ENCODE data around the gene ZNF784.
"Not testable (repeated sequence)": the region's sequence is repeated elsewhere in the genome, so short reads cannot be mapped to it uniquely, and the experiment has no call there.

Gene ZNF784

DNA sequence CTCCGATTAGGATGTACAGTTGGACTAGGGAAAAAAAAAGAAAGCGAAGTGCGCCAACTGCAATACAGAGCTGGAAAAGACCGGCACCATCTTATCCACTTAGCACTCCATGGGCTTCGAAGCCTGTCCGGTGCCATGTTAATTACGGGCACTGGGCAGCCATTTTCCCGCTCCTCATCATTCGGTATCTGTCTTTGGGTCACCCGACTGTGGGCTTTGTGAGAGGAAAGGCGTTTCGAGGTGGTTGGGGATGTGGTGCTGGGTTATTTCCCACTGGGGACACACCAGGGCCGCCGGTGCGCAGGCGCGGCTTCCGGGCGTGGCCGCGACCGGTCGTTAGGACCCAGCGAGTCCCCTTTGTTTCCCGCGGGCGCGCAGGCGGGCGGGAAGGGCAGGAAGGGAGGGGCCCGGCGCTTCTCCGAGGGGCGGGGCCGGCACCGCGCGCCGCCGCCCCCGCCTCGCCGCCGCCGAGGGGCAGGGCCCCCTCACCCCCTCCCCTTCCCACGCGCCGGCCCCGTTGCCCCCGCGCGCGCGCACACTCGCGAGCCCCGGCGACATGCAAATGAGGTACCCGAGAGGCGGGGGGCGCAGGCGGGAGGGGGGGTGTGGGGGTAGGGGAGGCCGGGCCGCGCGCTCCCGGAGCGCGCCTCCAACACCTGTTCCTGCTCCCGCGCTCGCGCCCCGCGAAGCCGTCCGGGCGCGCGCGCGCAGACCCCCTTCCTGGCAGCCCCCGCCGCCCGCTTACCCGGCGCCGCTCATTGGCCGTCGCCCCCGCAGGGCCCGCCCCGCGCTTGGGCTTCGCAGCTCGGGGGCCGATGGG, 24.3 kb downstream of the ZNF784 start, which contains the start of gene ZNF524:
TSS of gene ZNF524 (plus strand) at position 447 of the 820 bp plus-strand sequence. CDS start 1,825 bp downstream, outside the sequence.
- DNase-seq, result peak; percentile 81

DNA sequence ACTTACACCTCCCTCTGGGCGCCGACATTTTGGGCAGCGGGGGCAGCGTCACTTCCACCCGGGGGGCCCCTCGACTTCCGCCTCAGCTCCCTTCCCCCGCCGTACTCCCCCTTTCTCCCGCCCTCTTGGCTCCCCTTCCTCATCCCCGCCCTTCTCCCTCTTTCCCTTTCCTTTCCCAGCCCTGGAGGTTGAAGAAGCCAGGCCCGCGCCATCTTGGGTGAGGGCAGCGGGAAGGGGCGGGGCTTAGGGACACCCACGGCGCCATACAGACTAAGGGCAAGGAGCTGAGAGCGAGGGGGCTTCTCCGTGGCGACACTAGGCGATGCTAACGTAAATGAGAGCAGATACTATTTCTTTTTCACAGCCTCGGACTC, 24.9 kb downstream of the ZNF784 start, which contains the start of gene FIZ1:
TSS of gene FIZ1 (minus strand) at position 50 of the 374 bp plus-strand sequence. CDS start 1,652 bp downstream, outside the sequence.
- DNase-seq, result peak; percentile 95

DNA sequence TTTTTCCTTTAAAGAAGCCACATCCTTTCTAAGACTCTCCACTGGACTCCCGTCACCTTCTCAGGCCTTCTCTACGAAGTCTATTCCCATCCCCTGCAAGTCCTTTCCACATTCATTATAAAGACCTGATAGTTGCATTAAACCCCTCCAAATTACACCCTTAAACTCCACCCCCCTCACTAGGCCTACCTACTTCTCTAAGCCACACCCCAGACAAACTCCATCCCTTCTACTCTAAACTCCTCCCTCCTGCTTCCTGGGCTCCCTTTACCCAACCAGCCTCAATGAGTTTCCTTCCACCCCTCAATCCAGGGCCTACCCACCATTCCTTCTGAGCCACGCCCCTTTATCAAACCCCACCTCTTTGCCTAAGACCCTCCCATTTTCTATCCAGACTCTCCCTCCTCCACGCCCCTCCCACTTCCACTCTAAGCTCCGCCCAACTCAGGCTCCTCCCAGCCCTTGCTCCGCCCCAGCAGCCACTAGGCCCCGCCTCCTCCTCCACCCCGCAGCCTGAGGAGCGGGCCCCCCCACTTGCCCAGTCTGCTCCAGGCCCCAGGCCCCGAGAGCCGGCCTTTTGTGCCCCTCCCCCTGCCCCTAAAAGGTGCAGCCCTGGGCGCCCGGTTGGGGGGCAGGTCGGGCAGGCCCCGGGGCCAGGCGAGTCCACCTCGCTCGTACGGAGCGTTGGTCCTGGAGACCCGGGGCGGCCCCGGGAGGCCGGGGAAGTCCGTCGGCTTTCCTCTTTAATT, 25.5 kb downstream of the ZNF784 start:
- peak; percentile 88 for DNase-seq

DNA sequence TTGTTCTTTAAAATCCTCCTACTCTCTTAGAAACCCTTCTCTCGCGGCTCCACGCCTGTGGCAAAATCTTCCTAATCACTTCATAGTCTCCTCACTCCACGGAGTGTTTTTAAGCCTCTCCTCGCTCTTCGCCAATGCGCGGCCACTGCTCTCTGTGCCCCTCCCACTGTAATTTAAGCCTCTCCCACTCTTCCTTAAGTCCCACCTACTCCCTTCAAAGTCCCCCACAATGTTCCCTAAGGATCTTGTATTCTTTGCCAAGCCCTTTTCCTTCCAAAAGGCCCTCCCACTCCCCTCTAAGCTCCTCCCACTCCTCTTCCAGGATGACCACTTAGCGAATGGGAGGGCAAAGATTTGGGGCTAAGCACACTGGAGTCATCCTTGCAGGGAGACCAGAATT, 26.3 kb downstream of the ZNF784 start:
- DNase-seq, result no peak

DNA sequence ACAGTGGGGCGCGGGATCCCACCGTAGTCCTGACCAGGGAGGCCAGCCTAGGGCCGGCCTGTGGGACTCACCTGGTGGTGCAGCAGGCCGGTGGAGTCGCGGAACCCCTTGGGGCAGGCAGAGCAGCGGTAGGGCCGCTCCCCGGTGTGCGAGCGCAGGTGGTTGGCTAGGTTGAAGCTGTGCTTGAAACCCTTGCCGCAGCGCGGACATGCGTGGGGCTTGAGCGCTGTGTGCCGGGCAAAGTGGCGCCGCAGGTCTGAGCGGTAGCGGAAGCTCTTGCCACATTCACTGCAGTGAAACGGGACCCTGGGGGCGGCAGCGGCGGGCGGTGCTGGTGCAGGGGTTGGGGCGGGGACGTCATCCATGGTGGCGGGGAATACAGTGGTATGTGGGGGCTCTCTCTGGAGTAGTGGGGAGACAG, 26.9 kb downstream of the ZNF784 start:
- no peak for DNase-seq

DNA sequence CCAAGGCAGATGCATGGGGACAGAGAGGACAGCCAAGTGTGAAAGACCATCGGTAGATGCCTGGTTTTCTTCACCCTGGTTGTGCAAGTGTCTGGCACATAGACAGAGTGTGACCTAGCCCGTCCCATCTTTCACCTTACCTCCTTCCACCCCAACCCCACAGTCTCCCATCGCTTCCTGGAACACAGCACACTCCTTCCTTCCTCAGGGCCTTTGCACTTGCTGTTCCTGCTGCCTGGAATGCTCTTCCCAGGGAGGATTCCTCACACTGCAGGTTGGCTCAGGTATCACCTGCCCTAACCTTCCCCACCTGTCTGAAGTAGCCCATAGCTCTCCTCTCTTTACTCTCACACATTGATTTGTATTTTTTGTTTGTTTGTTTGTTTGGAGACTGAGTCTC, 28.1 kb downstream of the ZNF784 start:
- no peak for DNase-seq

DNA sequence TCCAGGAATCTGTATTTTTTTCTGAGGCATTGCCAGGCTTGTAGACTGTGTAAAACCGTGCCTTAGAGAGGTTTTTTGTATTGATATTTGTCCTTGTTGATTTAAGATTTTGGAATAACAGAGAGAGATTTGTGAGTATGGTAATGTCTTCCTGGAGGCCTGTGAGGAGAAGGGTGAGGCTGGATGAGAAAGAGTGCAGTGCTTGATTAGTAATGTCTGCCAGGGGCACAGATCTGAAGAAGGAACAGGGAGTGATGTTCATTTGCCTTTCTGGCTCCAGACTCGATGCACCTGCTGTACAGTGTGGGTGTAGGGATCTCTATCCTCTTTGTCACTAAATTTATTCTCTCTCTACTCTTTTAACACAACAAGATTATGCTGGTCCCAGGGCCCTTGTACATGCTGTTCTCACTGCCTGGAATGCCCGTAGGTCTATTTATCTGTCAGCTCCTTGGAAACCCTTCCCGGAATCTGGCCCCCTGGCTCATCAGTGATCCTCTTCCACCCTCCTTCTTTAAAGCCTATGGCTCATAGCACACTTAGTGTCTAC, 29.3 kb downstream of the ZNF784 start:
- no peak for DNase-seq

DNA sequence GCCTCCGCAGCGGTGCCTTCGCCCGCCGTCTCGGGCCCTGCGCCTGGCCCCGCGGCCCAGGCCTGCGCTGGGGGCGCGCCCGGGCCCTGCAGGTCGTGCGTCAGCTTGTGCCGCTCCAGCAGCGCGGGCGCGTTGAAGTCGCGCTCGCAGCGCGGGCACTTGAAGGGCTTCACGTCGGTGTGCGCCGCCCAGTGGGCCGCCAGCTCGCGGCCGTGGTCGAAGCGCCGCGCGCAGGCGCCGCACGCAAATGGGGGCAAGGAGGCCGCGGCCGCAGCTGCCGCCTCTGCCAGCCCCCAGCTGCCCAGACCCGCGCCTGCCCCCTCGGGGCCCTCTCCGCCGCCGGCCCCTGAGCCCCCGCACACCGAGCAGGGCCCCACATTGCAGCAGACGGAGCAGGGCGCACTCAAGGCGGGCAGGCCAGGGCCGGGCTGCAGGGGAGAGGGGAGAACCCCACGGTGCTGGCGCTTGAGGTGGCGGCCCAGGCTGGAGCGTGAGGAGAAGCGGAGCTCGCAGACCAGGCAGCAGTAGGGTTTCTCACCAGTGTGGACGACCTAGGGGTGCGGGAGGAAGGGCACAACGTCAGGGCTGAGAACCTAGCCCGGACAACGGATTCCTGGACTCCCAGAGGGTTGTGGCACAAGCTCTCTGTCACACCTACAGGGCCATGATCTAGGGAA, 31.1 kb downstream of the ZNF784 start:
- no peak for DNase-seq

DNA sequence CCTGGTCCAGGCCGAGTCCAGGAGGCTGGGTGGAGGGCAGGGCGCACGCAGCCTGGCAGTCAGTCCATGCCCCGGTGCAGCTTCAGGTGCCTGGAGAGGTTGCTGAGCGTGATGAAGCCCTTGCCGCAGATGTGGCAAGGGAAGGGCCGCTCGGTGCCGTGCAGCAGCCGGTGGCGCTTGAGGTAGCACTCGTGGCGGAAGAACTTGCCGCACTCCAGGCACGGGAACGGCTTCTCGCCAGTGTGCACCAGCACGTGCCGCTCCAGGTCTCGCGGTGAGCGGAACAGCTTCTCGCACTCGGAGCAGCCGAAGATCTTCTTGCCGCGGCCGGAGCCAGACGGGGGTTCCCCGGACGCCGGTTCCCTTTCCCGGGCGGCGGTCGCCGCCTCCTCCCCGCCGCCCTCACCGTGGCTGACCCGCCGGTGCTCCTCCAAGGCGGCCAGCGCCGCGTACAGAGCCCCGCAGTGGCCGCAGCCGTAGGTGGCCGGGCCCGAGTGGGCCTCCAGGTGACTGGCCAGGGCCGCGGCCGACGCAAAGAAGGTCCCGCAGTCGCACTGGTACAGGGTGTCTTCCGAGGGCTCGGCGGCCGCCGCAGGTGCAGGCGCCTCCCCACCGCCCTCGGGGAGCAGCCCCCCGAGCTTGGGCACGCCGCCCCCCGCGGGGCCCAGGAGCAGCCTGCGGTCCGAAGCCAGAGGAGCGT, 31.8 kb downstream of the ZNF784 start:
- DNase-seq, result no peak

DNA sequence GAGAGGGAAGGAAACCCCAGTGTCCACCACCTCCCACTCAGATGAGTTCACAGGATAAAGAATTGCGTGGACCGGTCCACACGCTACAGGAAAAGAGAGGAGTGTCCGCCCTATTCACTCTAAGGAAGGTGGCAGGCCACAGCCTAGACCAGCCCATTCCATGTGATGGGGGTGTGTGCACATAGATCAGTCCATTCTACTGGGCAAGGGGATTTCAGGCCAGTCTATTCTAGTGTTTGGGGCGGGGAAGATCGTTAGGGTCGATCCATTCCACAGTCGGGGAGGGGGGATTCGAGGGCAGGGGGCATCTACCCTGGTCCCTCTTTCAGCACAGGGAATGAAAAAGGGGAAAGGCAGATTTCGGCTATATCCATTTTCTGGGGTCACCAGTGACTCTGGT, 32.8 kb downstream of the ZNF784 start:
- DNase-seq, result no peak

DNA sequence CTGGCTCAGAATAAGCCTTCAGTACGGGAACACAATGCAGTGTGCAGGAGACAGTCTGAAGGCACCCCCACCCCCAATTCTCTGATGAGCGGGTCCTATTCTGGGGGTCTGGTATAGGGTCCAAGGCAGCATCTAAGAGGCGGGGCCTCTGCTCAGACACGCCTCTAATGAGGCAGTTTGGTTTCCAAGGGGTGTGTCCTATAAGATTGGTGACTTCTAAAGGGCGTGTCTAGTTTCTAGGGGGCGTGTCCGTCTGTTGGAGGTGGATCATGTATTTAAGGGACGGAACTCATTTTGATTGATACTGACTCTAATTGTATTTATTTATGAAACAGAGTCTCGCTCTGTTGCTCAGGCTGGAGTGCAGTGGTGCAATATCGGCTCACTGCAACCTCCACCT, 33.7 kb downstream of the ZNF784 start:
- DNase-seq, result no peak

DNA sequence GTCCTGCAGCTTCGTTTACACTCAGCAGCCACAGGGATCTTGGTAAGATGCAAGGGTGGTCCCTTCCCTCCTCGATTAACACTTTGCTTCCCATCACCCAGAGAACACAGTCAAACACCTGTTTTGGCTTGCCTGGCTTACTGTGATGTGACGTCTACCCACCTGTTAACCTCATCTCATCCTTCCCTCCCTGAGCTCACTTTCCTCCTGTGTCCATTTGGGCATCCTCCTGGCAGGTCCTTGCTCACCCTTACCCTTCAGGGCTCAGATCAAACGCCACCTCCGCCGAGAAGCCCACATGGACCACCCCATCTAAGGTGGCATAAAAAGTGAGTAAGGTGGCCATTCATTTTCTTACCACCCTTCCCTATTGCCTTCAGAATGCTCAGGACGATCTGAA, 34.3 kb downstream of the ZNF784 start:
- no peak for DNase-seq

DNA sequence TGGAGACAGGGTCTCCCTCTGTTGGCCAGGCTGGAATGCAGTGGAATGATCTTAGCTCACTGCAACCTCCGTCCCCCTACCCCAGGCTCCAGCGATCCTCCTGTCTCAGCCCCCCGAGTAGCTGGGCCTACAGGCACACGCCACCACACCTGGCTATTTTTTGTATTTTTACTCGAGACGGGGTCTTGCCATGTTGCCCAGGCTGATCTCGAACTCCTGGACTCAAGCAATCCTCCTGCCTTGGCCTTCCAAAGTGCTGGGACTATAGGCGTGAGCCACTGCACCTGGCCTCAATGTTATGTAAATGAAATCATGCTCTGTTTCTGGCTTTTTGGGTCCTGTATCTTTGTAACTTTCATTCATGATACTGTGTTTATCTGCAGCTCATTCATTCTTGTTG, 35.6 kb downstream of the ZNF784 start:
- no peak for DNase-seq

DNA sequence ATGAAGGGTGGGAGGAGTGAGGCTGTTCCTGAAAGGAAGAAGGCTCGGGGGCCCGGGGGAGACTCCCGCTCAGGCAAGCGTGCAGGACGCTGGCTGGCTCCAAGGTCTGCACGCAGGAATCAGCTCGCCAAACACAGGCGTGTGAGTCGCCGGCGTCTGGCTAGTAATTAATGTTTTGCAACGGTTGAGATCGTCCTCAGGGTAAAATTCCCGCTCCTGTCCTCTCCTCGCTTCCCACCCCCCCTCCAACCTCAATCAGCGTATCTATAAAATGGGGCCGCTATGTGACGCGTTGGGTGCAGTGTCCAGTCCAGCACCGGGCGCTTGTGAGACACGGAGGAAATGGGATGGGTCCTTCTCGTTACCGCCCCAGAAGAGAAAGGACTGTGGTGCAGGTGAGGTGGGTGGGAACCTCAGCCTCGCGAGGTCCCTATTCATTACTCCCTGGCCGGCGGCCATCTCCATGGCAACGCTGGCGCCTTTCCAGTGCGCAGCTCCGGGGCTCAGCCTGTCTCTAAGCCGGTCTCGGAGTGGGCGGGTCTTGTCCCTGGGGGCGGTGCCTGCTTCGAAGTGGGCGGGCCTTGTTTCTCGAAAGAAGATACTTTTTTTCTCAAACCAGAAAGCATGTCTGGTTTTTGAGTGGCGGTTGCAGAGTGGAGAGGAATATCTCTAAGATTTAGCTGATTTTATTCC, 37.2 kb downstream of the ZNF784 start:
- DNase-seq, result peak; percentile 91

DNA sequence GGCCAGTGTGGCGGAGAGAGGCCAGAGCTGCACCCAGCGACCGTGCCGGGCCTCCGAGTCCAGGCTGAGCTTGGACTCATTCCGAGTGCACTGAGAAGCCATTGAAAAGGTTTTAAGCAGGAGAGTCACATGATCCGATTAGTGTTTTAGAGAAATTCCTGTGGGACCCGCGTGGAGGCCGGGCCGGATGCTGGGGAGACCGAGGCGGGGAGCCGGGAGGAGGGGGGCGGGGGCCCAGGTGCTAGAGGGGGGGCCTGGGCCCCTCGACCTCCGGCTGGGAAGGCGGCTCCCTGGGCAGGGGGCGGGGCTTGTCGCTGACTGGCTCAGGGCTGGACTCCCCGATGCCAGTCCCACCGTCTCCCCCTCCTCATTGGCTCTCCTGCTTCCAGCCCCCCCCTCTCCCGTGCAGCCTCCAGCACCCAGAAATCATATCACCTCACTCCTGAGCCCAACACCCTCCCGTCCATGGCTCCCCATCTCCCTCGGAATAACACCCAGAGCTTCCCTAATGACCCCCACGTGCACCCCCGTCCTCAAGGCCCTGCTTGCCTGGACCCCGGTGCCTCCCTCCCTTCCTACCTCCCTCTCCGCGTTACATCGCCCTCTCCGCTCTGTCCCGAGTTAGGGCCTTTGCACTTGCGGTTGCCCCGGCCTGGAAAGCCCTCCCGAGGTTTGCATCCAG, 38.6 kb downstream of the ZNF784 start:
- DNase-seq, result peak; percentile 62

DNA sequence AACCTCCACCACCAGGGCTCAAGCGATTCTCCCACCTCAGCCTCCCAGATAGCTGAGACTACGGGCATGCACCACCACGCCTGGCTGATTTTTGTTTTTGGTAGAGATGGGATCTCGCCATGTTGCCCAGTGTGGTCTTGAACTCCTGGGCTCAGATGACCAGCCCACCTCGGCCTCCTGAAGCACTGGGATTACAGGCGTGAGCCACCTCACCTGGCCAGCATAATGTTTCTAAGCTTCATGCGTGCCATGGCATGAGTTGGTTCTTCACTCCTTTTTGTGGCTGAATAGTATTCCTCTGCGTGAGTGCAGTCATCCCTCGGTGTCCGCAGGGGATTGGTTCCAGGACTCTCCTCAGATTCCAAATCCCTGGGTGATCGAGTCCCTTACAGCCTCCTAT, 39.5 kb downstream of the ZNF784 start:
- no peak for DNase-seq

DNA sequence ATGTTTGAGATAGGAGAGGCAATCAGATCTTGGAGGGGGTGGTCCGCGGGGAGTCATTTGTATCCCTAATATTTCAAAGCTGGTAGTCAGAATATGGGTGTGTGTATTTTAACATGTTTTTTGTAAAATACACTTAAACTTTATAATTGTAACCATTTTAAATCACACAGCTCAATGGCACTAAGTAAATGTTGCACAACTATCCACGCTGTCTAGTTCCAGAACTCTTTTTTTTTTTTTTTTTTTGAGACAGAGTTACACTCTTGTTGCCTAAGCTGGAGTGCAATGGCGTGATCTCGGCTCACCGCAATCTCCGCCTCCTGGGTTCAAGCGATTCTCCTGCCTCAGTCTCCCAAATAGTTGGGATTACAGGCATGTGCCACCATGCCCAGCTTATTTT, 40.5 kb downstream of the ZNF784 start:
- not testable (repeated sequence) for DNase-seq

DNA sequence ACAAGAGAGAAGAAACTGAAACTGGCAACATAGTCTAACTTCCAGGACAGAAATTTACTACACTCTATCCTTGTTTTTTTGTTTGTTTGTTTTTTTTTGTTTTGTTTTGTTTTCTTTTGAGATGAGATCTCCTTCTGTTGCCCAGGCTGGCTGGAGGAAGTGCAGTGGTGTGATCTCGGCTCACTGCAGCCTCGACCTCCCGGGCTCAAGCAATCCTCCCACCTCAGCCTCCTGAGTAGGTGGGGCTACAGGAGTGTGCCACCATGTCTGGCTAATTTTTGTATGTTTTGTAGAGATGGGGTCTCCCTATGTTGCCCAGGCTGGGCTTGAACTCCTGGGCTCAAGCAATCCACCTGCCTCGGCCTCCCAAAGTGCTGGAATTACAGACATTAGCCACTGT, 42.1 kb downstream of the ZNF784 start:
- not testable (repeated sequence) for DNase-seq

DNA sequence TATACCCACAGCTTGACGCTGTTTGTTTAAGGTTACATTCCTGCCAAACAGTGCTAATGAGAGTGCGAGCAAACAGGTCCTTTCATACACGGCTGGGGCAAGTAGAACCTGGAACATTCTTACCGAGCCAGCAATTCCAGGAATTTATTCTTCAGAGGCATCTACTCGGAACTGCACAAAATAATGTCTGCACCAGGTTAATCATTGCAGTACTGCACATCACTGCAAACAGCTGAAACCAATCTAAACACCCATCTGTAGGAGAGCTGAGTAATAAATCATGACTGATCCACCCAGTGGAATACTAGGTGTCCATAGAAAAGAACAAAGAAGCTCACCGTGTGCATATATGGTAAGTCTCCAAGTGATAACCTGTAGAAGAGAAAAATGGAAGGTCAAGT, 42.5 kb downstream of the ZNF784 start:
- no peak for DNase-seq

DNA sequence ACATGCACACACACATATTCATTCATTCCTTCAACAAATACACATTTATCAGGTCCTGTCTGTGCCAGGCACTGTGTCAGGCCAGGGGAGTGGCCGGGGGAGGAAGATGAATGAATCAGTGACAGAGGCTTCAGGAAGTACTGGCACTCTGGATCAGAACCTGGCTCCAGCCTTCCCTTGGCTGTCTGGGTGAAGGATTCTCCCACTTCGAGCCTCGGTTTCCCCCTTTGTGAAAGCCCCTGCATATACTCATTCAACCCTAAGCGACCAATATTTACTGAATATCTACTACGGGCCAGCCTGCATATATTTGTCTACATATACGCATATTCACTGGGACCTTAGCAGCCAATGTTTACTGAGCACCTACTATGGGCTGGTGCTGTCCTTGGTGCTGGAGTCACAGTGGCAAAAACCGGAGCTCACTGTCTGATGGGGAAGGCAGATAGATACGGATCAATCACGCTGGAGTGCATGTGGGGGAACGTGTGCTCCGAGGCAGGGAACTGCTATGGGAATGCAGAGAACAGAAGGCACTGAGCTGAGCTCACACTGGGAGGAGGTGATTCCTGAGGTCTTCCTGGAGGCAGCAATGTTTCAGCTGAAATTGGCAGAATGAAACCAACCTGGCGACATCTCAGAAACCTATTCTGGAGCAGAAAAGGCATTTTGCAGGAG, 43.1 kb downstream of the ZNF784 start:
- DNase-seq, result no peak
